HG03439 (cell line): ENCODE results near the gene CRCP.
"Not testable (repeated sequence)": the region's sequence is repeated elsewhere in the genome, so short reads cannot be mapped to it uniquely, and the experiment has no call there.

Source experiments
- ATAC-seq: cut with Tn5 transposase; IDR thresholded peaks from one replicate; pipeline ENCODE4 v1.9.1; 2021; ENCODE audit warnings: mild to moderate bottlenecking, moderate library complexity; ENCODE audit not compliant: unreplicated experiment

The CRCP gene

DNA sequence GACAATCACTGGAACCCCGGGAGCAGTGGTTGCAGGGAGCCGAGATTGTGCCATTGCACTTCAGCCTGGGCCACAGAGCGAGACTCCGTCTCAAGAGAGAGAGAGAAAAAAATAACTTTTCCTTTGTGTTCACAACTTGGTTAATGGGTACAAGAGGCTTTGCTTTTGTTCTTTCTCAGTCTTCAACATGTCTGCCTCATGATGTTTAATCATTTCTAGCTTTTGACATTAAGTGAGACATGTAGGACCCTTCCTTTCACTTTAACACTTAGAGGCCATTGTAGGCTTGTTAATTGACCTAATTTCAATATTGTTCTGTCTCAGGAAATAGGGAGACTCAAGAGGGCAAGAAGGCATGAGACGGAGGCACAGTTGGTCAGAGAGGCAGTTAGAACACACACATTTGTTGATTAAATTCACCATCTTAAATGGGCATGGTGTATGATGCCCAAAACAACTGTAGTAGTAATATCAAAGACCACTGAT lies 9.3 kb upstream of the CRCP start:
- ATAC-seq, result no peak

GRCh38 chr7:66108410-66108809 lies 6.2 kb upstream of the CRCP start:
- not testable (repeated sequence) for ATAC-seq

- ATAC-seq, result no peak
Measured at GRCh38 chr7:66110856-66111255, 3.8 kb upstream of the CRCP start.

DNA sequence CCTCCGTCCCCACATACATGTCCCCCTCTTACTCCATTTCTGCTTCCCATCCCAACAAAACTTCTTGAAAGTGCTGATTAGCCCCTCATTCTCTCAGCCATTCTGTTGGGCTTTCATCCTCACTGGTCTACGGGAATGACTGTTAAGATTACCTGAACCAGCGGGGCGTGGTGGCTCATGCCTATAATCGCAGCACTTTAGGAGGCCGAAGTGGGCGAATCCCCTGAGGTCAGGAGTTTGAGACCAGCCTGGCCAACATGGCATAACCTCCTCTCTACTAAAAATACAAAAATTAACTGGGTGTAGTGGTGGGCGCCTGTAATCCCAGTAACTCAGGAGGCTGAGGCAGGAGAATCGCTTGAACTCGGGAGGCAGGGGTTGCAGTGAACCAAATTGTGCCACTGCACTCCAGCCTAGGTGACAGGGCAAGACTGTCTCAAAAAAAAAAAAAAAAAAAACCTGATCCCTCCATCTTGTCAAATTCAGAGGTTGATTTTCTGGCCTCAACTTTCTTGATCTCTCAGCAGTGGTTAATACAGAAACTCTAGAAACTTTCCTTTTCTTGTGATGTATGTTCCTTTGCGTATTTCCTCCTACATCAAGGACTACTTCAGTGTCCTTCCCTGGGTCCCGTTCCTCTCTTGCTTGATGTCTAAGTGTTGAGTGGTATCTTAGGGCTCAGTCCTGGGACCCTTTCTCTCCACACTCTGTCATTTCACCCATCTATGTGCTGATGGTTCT lies 2.2 kb downstream of the CRCP start:
- ATAC-seq, result not testable (repeated sequence)

- ATAC-seq, result no peak
Measured at GRCh38 chr7:66118603-66119002, 4.0 kb downstream of the CRCP start.

DNA sequence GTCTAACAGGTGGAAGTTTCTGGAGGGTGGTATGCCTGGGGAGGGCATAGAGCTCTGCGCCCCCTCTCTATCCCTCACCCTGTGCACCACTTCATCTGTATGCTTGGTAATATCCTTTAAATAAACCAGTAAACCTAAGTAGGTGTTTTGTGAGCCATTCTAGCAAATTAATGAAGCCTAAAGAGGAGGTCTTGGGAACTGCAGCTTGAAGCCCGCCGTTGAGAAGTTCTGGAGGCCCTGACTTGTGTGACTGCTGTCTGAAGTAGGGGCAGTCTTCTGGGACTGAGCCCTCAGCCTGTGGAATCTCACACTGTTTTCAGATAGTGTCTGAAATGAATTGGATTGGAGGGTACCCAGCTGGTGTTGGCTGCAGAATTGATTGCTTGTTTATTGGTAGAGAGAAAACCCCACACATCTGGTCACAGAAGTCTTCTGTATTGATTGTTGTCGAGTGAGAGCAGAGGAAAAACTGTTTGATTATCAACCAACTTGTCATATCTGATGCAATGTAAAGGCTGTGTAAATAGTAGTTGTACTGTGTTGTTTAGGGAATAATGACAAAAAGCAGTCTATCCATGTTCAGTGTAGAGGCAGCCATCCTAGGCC lies 4.7 kb downstream of the CRCP start:
- ATAC-seq, result no peak

DNA sequence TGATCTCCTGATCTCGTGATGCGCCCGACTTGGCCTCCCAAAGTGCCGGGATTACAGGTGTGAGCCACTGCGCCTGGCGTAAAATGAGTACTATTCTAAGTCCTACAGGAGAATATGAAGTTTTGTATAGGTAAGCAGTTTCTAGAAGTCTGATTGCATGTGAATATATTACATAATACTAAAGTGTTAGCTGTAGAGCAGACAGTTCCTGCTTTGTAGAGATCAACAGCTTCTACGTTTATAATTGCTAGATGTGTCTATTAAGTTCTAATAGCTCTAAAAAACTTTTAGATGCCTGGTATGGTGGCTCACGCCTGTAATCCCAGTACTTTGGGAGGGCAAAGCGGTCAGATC lies 8.5 kb downstream of the CRCP start:
- ATAC-seq, result no peak

- not testable (repeated sequence) for ATAC-seq
Measured at GRCh38 chr7:66124569-66124861, 9.9 kb downstream of the CRCP start.

DNA sequence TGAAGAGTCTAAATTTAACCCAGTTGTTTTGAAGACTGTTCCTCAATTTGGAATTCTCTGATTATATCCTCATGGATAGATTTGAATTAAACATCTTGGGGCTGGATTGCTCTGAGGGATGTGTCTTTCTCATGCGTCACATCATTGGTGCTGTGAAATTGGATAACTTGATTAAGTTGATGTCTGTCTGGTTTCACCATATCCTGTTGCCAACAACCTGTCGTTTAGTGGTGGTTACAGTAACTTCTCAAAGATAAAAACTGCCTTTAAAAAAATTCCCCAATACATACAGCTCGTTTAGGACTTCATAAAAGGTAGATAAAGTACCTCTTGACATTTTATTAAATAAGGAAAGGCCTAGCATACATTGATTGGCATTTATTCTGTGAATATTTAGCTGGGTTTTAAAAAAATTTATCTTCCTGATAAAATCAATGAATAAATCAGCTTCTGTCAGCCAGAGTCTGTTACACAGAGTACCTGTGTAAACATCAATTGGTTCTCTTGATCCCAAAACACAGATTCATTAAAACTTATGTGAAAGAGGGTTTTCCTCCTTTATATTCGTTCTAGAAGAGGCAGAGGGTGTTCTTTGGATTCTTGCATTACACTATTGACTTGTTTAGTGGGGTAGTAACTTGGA lies 10.5 kb downstream of the CRCP start:
- ATAC-seq, result no peak

DNA sequence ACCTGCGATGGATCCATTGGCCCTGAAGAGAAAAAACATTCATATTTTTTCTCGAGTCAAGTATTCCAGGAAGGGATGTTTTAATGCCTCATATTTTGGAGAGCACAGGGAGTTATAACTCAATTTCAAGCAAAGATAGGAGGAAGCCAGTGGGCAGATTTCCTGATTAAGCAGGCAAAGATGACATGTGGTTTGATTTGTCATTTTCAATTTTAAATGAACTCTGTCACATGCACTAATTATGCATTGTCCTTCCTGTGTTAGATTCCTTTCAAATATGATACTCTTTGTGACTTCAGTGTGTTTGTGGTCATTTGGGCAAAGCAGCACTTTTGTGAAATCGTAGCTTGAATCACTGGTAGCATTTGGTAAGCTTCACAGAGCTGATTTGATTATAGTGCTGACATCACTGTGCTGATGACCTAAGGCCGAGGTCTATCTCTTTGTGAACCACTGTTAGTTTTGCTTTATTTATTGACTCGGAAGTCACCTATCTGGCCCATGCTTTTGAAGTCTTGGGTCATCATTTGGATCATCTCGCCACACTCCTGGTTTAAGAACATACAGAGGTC lies 11.2 kb downstream of the CRCP start:
- not testable (repeated sequence) for ATAC-seq

DNA sequence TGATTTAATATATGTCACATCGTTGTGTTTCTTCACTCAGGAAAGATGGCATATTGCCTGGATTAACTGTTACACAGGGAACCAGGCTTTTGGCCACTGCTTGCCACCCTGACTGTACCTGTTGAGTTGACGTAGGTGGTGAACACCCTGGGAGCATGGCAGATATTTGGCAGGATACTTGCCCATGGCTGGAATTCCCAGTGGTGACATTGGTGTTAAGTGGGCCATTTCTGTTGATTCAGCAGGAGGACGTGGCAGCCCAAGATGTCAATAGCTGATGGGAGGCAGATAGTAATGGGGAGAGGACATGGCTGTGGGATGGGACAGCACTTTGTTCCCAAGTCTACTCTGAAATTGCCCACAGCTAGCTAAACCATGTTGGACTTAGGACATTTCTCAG lies 12.5 kb downstream of the CRCP start:
- ATAC-seq, result not testable (repeated sequence)

DNA sequence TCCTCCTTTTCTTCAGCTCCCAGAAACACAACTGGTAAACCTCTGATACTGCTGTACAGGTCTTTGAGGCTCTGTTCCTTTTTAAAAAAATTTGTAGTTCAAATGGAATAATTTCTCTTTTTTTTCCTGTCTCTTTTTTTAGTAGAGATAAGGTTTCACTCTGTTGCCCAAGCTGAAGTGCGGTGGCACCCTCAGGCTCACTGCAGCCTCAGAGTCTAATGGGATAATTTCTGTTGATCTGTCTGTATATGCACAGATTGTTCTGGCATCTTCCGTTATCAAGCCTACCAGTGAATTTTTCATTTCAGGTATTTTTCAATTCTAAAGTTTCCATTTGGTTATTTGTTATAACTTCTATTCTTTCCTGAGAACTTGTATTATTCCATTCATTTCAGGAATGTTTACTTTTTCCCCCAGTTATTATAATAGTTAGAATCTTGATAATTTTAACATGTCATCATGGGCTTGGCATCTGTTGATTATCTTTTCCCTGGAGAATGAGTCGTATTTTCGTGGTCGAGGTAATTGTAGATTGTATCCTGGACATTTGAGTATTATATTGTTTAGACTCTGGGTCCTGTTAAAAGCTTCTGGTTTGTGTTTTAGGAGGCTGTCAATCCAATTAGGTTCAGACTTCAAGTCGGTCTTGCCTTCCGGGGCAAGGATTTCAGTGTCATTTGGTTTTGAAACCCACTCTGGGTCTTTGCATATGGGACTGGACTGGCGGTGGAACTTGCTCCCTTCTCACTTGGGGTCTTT lies 24.5 kb downstream of the CRCP start:
- ATAC-seq, result no peak

- ATAC-seq, result no peak
Measured at GRCh38 chr7:66140924-66141323, 26.3 kb downstream of the CRCP start.

GRCh38 chr7:66142334-66142733 lies 27.7 kb downstream of the CRCP start:
- ATAC-seq, result no peak

- no peak for ATAC-seq
Measured at GRCh38 chr7:66142996-66143395, 28.3 kb downstream of the CRCP start.

GRCh38 chr7:66143876-66144332 lies 29.3 kb downstream of the CRCP start:
- ATAC-seq, result no peak

DNA sequence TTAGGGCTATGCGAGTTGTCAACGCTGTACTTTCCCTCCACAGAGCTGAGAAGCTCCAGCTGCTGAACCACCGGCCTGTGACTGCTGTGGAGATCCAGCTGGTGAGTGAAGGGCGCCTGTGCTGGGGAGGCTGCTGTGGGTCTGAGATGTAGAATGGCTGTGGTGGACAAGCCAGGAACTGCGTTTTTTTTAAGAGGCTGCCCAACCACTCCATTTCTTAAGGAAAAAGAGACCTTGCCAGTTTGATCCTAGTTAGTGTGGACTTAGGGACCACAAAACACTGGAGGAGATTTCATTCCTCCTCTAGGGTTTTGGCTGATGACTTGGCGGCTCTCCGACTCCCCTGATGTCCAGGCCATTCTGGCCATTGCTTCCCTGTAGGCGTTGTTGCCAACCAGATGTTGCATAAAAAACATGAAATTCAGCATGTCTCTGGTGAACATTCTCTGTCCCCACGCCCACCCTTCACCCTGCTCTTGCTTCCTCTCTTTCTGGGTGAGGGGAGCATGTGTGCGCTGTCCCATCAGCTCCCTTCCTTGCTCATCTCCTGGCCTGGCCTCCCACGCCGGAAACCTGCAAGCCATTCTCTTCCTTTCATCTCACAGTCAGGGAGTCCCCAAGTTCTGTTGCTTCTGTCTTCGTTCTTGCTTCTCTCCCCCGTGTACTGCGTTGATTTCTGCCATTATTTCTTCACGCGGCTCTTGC lies 30.9 kb downstream of the CRCP start:
- no peak for ATAC-seq

DNA sequence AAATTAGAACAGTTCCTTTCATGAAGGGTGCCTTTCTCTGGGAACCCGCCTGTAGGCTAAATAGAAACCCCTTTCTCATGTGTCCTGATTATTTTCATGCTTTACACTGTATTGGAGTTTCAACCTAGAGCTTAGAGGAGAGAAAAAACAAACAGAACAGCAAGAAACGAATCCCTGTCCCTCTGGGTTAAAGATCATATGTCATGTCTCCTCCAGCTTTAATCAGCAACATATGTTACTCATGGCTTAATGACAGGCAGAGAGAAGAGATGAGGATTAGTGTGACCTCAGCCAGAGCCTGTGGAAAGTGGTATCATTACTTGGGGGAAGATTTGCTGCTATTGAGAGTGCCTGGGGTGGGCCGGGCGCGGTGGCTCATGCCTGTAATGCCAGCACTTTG lies 32.1 kb downstream of the CRCP start:
- ATAC-seq, result no peak

- not testable (repeated sequence) for ATAC-seq
Measured at GRCh38 chr7:66147657-66148056, 33.0 kb downstream of the CRCP start.

DNA sequence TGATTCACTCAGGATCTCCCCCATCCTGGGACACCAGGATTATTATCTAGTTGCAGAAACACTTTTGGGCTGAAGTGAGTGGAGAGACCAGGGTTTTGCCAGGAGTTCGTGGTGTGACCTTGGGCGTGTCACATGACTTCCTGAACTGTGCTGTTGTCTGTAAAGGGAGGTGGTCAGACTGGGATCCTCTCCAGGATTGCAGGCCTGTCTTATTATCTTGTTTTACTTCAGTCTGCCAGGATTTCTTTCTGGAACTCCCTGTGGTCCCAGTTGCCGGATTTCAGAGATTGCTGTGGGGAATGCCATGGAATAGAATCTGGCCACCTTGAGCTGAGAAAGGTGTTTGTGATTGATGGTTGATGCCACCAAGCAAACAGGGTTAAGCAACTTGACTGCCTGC lies 35.8 kb downstream of the CRCP start:
- no peak for ATAC-seq
